Islet of Langerhans (tissue), 1 donor: Measurements from ENCODE around the gene NXPE2.
A peak's percentile ranks its signal among the peaks of the same experiment; 100 is the strongest.
"Not testable (repeated sequence)": the region's sequence is repeated elsewhere in the genome, so short reads cannot be mapped to it uniquely, and the experiment has no call there.

Experiments used
- FAIRE-seq: peaks from one replicate; lab custom pipeline; 2011; peaks lifted over from hg19 to GRCh38; lab: Jason Lieb, UNC

The NXPE2 gene

GRCh38 chr11:114678125-114679036 lies at the start of gene NXPE2:
Gene NXPE2 (plus strand): TSS chr11:114678527. CDS start chr11:114678576, 49 bp downstream.
- no peak for FAIRE-seq

GRCh38 chr11:114631445-114631965 lies 46.8 kb upstream of the NXPE2 start:
- FAIRE-seq, result not testable (repeated sequence)

- not testable (repeated sequence) for FAIRE-seq
Measured at GRCh38 chr11:114639440-114639839, 38.9 kb upstream of the NXPE2 start.

GRCh38 chr11:114650661-114651060 lies 27.7 kb upstream of the NXPE2 start:
- FAIRE-seq, result no peak

- no peak for FAIRE-seq
Measured at GRCh38 chr11:114651145-114651718, 27.1 kb upstream of the NXPE2 start.

GRCh38 chr11:114653148-114653547 lies 25.2 kb upstream of the NXPE2 start:
- FAIRE-seq, result no peak

- no peak for FAIRE-seq
Measured at GRCh38 chr11:114664641-114665040, 13.7 kb upstream of the NXPE2 start.

GRCh38 chr11:114666760-114667159 lies 11.6 kb upstream of the NXPE2 start:
- no peak for FAIRE-seq

- FAIRE-seq, result no peak
Measured at GRCh38 chr11:114668109-114668508, 10.2 kb upstream of the NXPE2 start.

GRCh38 chr11:114673661-114674060 lies 4.7 kb upstream of the NXPE2 start:
- no peak for FAIRE-seq

- FAIRE-seq, result no peak
Measured at GRCh38 chr11:114679505-114679904, 1.2 kb downstream of the NXPE2 start.

- FAIRE-seq, result no peak
Measured at GRCh38 chr11:114683007-114683406, 4.7 kb downstream of the NXPE2 start.

GRCh38 chr11:114684636-114685035 lies 6.3 kb downstream of the NXPE2 start:
- FAIRE-seq, result no peak

- FAIRE-seq, result no peak
Measured at GRCh38 chr11:114685097-114685496, 6.8 kb downstream of the NXPE2 start.

- no peak for FAIRE-seq
Measured at GRCh38 chr11:114705280-114706024, 27.1 kb downstream of the NXPE2 start.

GRCh38 chr11:114709960-114710359 lies 31.6 kb downstream of the NXPE2 start:
- FAIRE-seq, result peak; percentile 13

- FAIRE-seq, result no peak
Measured at GRCh38 chr11:114713756-114714155, 35.4 kb downstream of the NXPE2 start.

- no peak for FAIRE-seq
Measured at GRCh38 chr11:114719562-114719961, 41.2 kb downstream of the NXPE2 start.

- no peak for FAIRE-seq
Measured at GRCh38 chr11:114724916-114725524, 46.7 kb downstream of the NXPE2 start.

GRCh38 chr11:114725623-114726022 lies 47.3 kb downstream of the NXPE2 start:
- FAIRE-seq, result no peak

GRCh38 chr11:114736806-114737205 lies 58.5 kb downstream of the NXPE2 start:
- FAIRE-seq, result no peak

GRCh38 chr11:114738954-114739353 lies 60.6 kb downstream of the NXPE2 start:
- FAIRE-seq, result peak; percentile 38
